Endothelial cell of umbilical vein (primary cell): ENCODE results near the gene WBP4. TPM values are rescaled to one million over a fixed set of nuclear protein-coding genes. Genes with fewer than 3 reads are reported as not detected.

ENCODE experiments used
- BruUV-seq: library from RNA; stranded (reverse); fragments of 400-500 nt; replicated peaks from 2 replicates; lab custom pipeline; 2021; lab: Mats Ljungman, UMichigan
- CTCF ChIA-PET: fragments of 300-600, 350-600 bp; sonication (Branson Sonifier 250); formaldehyde crosslinking; loops from one replicate; lab custom pipeline; 2021; ENCODE audit warnings: antibody characterized with exemption, inconsistent platforms; lab: Charles Lee
- POLR2A ChIA-PET: fragments of 300-600, 350-600 bp; sonication (Branson Sonifier 250); formaldehyde crosslinking; loops from one replicate; lab custom pipeline; 2021; ENCODE audit warnings: antibody characterized with exemption, inconsistent platforms; lab: Charles Lee
- DNase-seq: peaks from one replicate; pipeline ENCODE4 v3.0.0-alpha.2; 2011; ENCODE audit warnings: low read depth, low spot score
- FAIRE-seq: peaks from 2 replicates; lab custom pipeline; 2011; peaks lifted over from hg19 to GRCh38; lab: Jason Lieb, UNC
- H2AFZ ChIP-seq: 2 replicates; pipeline ENCODE4 v1.6.0; 2012; ENCODE audit warnings: low read depth, low read length, control low read depth, inconsistent platforms
- H3K27ac ChIP-seq: 2 replicates; pipeline ENCODE4 v1.5.1; 2011; ENCODE audit warnings: low read depth, mild to moderate bottlenecking, control low read depth, low read length, moderate library complexity; ENCODE audit not compliant: insufficient read depth
- H3K27me3 ChIP-seq, 2 experiments: 2 replicates each; pipeline versions ENCODE4 v1.6.0 to v1.6.1; 2011; ENCODE audit warnings: low read length in 2 of 2, mixed read lengths in 1 of 2; ENCODE audit not compliant: control insufficient read depth in 2 of 2, insufficient read depth in 2 of 2
- H3K36me3 ChIP-seq, 2 experiments: 2 replicates in 1 of 2; 3 replicates in 1 of 2; pipeline ENCODE4 v1.5.1; 2011; ENCODE audit warnings: low read length in 2 of 2, mild to moderate bottlenecking in 1 of 2, moderate library complexity in 1 of 2; ENCODE audit not compliant: control insufficient read depth in 2 of 2, insufficient read depth in 2 of 2; ENCODE audit errors: extremely low read depth in 1 of 2
- H3K4me1 ChIP-seq: 3 replicates; pipeline ENCODE4 v1.5.1; 2011; ENCODE audit warnings: mild to moderate bottlenecking, low read length; ENCODE audit not compliant: control insufficient read depth, insufficient read depth; ENCODE audit errors: extremely low read depth
- H3K4me2 ChIP-seq: 2 replicates; pipeline ENCODE4 v1.6.1; 2011; ENCODE audit warnings: low read length, control low read depth, mixed read lengths; ENCODE audit not compliant: insufficient read depth
- H3K4me3 ChIP-seq, 3 experiments: fragments of 200-600 bp in 1 of 3; sonication (generic), shearing (Covaris generic) in 1 of 3; replicated peaks in 1 of 3; 2 replicates each; pipeline ENCODE4 v1.5.1; 2011 to 2016; ENCODE audit warnings: control low read depth in 3 of 3, low read length in 3 of 3, mild to moderate bottlenecking in 2 of 3, inconsistent platforms in 1 of 3, low read depth in 1 of 3, moderate library complexity in 1 of 3; ENCODE audit not compliant: insufficient read depth in 1 of 3
- H3K79me2 ChIP-seq: 2 replicates; pipeline ENCODE4 v1.6.0; 2012; ENCODE audit warnings: low read length, inconsistent platforms; ENCODE audit not compliant: control insufficient read depth, insufficient read depth
- H3K9ac ChIP-seq: replicated peaks from 2 replicates; pipeline ENCODE3; 2011; ENCODE audit warnings: low read length, control low read depth; ENCODE audit not compliant: insufficient read depth; ENCODE audit errors: extremely low read depth
- H3K9me1 ChIP-seq: replicated peaks from 3 replicates; pipeline ENCODE4 v1.6.0; 2011; ENCODE audit warnings: mild to moderate bottlenecking, low read length; ENCODE audit not compliant: control insufficient read depth, insufficient read depth; ENCODE audit errors: extremely low read depth
- H3K9me3 ChIP-seq: replicated peaks from 2 replicates; pipeline ENCODE4 v1.5.1; 2012; ENCODE audit warnings: low read length, inconsistent platforms; ENCODE audit not compliant: control insufficient read depth, insufficient read depth
- H4K20me1 ChIP-seq: replicated peaks from 2 replicates; pipeline ENCODE3; 2011; ENCODE audit warnings: mild to moderate bottlenecking, low read length; ENCODE audit not compliant: control insufficient read depth, insufficient read depth; ENCODE audit errors: extremely low read depth
- CTCF ChIP-seq, 2 donors: IDR thresholded peaks; 1 replicate in 1 of 2; 2 replicates in 1 of 2; pipeline ENCODE4 v1.5.1; 2011; ENCODE audit warnings: low read length in 2 of 2, mild to moderate bottlenecking in 2 of 2, moderate library complexity in 2 of 2, control low read depth in 1 of 2, inconsistent platforms in 1 of 2, low read depth in 1 of 2; ENCODE audit not compliant: insufficient read depth in 1 of 2; ENCODE audit errors: extremely low read depth in 1 of 2
- EZH2 ChIP-seq: IDR thresholded peaks from 2 replicates; pipeline ENCODE4 v1.6.1; 2012; ENCODE audit warnings: borderline replicate concordance, low read depth, mild to moderate bottlenecking, moderate library complexity, low read length, inconsistent platforms; ENCODE audit not compliant: severe bottlenecking
- FOS ChIP-seq: IDR thresholded peaks from 2 replicates; pipeline ENCODE4 v1.6.1; 2011; ENCODE audit warnings: mild to moderate bottlenecking, low read length, moderate library complexity, borderline replicate concordance; ENCODE audit not compliant: insufficient read depth
- GATA2 ChIP-seq: IDR thresholded peaks from 2 replicates; pipeline ENCODE4 v1.7.0; 2011; ENCODE audit warnings: low read depth, mild to moderate bottlenecking, moderate library complexity, mixed read lengths, low read length; ENCODE audit not compliant: insufficient read length, insufficient read depth
- JUN ChIP-seq: IDR thresholded peaks from 2 replicates; pipeline ENCODE4 v1.6.1; 2011; ENCODE audit warnings: borderline replicate concordance, low read depth; ENCODE audit not compliant: insufficient read length, insufficient read depth
- MAX ChIP-seq: IDR thresholded peaks from 2 replicates; pipeline ENCODE4 v1.6.1; 2011; ENCODE audit not compliant: insufficient read depth, insufficient read length
- MYC ChIP-seq: IDR thresholded peaks from one replicate; pipeline ENCODE4 v1.6.1; 2011; ENCODE audit warnings: mild to moderate bottlenecking, low read depth, low read length
- POLR2A ChIP-seq: IDR thresholded peaks from 2 replicates; pipeline ENCODE4 v1.6.1; 2012; ENCODE audit warnings: low read depth, mild to moderate bottlenecking, control low read depth, low read length
- POLR2AphosphoS5 ChIP-seq: IDR thresholded peaks from 2 replicates; pipeline ENCODE4 v1.6.1; 2012; ENCODE audit warnings: low read depth, mild to moderate bottlenecking, control low read depth, low read length, moderate library complexity; ENCODE audit not compliant: insufficient read depth
- dilution Hi-C: fragments of 300-500 bp; cut with MboI; formaldehyde crosslinking; loops from one replicate; pipeline ENCODE4 v1.15.0; 2019; ENCODE audit warnings: low sequenced_read_pairs; ENCODE audit not compliant: extremely low pct_ligation_motif_present
- intact Hi-C: fragments of 100-400 bp; cut with micrococcal nuclease; formaldehyde crosslinking; loops from one replicate; pipeline ENCODE4 v1.10.0; 2022
- polyA plus RNA-seq, 4 experiments: library from polyadenylated mRNA; depleted of rRNA in 3 of 4; stranded (reverse) in 3 of 4; unstranded in 1 of 4; fragments of >200 nt; gene quantifications; 2 replicates each; pipeline versions ENCODE4 v1.2.1 to v1.2.3, GENCODE V29; 2011 to 2012; ENCODE audit warnings: missing spikeins in 1 of 4
- total RNA-seq: library from RNA; stranded (reverse); gene quantifications from 2 replicates; pipeline ENCODE4 v1.2.3, GENCODE V29; 2021

The WBP4 gene
- total and polyA plus RNA-seq, 2 donors (not counting 3 experiments of a cell fraction or from before 2014, with no cell fraction given) = 4.3 to 14.8 TPM

GRCh38 chr13:41013835-41014234, 47.5 kb upstream of the WBP4 start:
- ChIA-PET CTCF (no interaction called here), POLR2A (no interaction called here)
- no TSS peak for BruUV-seq
- H3K27me3 ChIP-seq = no peaks in the 10 kb centered on the region
- no peaks in the 10 kb centered on the region for H3K36me3 ChIP-seq
- FAIRE-seq (no peak), DNase-seq (no peak)
- TF ChIP-seq MAX = no peak
- no peak for TF ChIP-seq CTCF (IDR thresholded peaks at IDR 0.05; ENCODE audit: extremely low read depth in 1 of 2, insufficient read depth in 1 of 2, low read depth in 1 of 2, low read length in 2 of 2)
- TF ChIP-seq EZH2 = no peak
- no peak for TF ChIP-seq POLR2A
- no peak for TF ChIP-seq GATA2
- no peak for TF ChIP-seq POLR2AphosphoS5
- TF ChIP-seq FOS = no peak
- TF ChIP-seq MYC = no peak
- no peak for TF ChIP-seq JUN
- H3K9me3 ChIP-seq = no peaks in the 10 kb centered on the region
- H3K4me3 ChIP-seq = no peak overlapping the region
- H3K4me1 ChIP-seq = no peaks in the 10 kb centered on the region
- H4K20me1 ChIP-seq = no peaks in the 10 kb centered on the region
- H3K9ac ChIP-seq = no peak overlapping the region
- H3K9me1 ChIP-seq = no peaks in the 10 kb centered on the region
- dilution Hi-C loops = no loop called here
- H3K4me2 ChIP-seq = no peak overlapping the region
- no peak overlapping the region for H3K27ac ChIP-seq
- intact Hi-C loops = no loop called here
- H2AFZ ChIP-seq = no peak overlapping the region
- peaks cover 52% of the 10 kb centered on the region for H3K79me2 ChIP-seq
